Common myeloid progenitor, CD34-positive (primary cell): ENCODE results near the gene TMEM229B.

Experiments
- CTCF ChIA-PET: fragments of 350-600 bp; sonication (Branson Sonifier 250); formaldehyde crosslinking; loops from one replicate; lab custom pipeline; 2021; ENCODE audit warnings: antibody characterized with exemption; lab: Charles Lee
- POLR2A ChIA-PET: fragments of 350-600 bp; sonication (Branson Sonifier 250); formaldehyde crosslinking; loops from one replicate; lab custom pipeline; 2021; ENCODE audit warnings: antibody characterized with exemption; lab: Charles Lee
- DNase-seq, 3 donors: peaks; one replicate each; pipeline versions ENCODE4 v3.0.0 to v3.0.0-alpha.2; 2013
- H3K27ac ChIP-seq, 2 experiments: 1 replicate in 1 of 2; 2 replicates in 1 of 2; pipeline ENCODE4 v1.7.0; 2013; ENCODE audit warnings: inconsistent platforms in 2 of 2, low read length in 2 of 2, mild to moderate bottlenecking in 2 of 2, low read depth in 1 of 2, moderate library complexity in 1 of 2; ENCODE audit not compliant: severe bottlenecking in 2 of 2, insufficient read depth in 1 of 2, poor library complexity in 1 of 2
- H3K27me3 ChIP-seq, 5 experiments: replicated peaks in 2 of 5; 1 replicate in 3 of 5; 2 replicates in 2 of 5; pipeline versions ENCODE4 v1.6.1 to v1.7.0; 2013; ENCODE audit warnings: low read length in 4 of 5, mild to moderate bottlenecking in 2 of 5, moderate library complexity in 2 of 5, inconsistent platforms in 1 of 5; ENCODE audit not compliant: insufficient read depth in 5 of 5, control insufficient read depth in 4 of 5
- H3K36me3 ChIP-seq, 4 experiments: 1 replicate in 2 of 4; 2 replicates in 2 of 4; pipeline versions ENCODE4 v1.6.1 to v1.7.0; 2013; ENCODE audit warnings: low read length in 3 of 4, control low read depth in 1 of 4, mild to moderate bottlenecking in 1 of 4; ENCODE audit not compliant: control insufficient read depth in 4 of 4, insufficient read depth in 4 of 4
- H3K4me1 ChIP-seq, 4 experiments: 1 replicate in 3 of 4; 2 replicates in 1 of 4; pipeline versions ENCODE4 v1.6.1 to v1.7.1; 2013; ENCODE audit warnings: low read length in 3 of 4, mild to moderate bottlenecking in 3 of 4, control low read depth in 1 of 4, inconsistent platforms in 1 of 4, moderate library complexity in 1 of 4; ENCODE audit not compliant: control insufficient read depth in 4 of 4, insufficient read depth in 4 of 4; ENCODE audit errors: control extremely low read depth in 1 of 4
- H3K4me3 ChIP-seq, 7 experiments: 1 replicate in 4 of 7; 2 replicates in 3 of 7; pipeline versions ENCODE4 v1.5.1 to v1.7.0; 2013; ENCODE audit warnings: mild to moderate bottlenecking in 7 of 7, low read length in 6 of 7, moderate library complexity in 6 of 7, inconsistent platforms in 2 of 7, low read depth in 2 of 7, control low read depth in 1 of 7; ENCODE audit not compliant: insufficient read depth in 4 of 7, control insufficient read depth in 1 of 7; ENCODE audit errors: extremely low read depth in 1 of 7
- H3K9me3 ChIP-seq, 5 experiments: 1 replicate in 4 of 5; 2 replicates in 1 of 5; pipeline versions ENCODE4 v1.6.1 to v1.7.1; 2013; ENCODE audit warnings: low read length in 4 of 5, mild to moderate bottlenecking in 2 of 5, inconsistent platforms in 1 of 5, low read depth in 1 of 5, moderate library complexity in 1 of 5; ENCODE audit not compliant: control insufficient read depth in 4 of 5, insufficient read depth in 2 of 5; ENCODE audit errors: control extremely low read depth in 1 of 5
- WGBS: methylation state at CpG from one replicate; pipeline ENCODE4 v1.1.5; 2013; ENCODE audit not compliant: insufficient coverage; 5-methylcytosine and 5-hydroxymethylcytosine counted together

TMEM229B gene

DNA sequence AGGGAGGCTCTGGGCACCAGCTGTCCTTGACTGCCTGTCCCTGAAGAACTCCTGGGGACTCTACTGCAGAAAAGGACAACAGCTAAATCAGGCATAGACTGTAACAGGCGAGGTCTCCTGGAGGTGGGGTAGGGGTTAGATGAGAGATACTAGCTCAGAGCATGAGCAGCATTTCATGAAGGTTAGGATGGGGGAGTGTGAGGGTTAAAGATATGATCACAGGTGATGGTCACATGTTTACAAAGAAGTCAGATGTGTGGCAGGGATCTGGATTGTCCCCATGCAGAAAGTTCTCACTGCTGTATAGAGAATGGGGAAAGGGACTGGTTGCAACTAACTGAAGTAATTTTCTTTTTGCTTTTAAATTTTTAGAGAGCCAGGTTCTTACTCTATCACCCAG, 26.5 kb downstream of the TMEM229B start:
- ChIA-PET CTCF (interaction anchor here (0.5 to 1.5 kb wide), 4 partner anchors 9 to 101 kb away, joined by 3 to 5 read pairs (median 3); no protein-coding TSS in a partner anchor), POLR2A (interaction anchor here (0.6 kb wide), 1 partner anchor 109 kb away, joined by 3 read pairs; no protein-coding TSS in a partner anchor)
- 100% methylated on average over 1 of the region's 1 CpG for WGBS
- Histone ChIP-seq H3K4me1 (no peaks in the 10 kb centered on the region), H3K27ac (no peak overlapping the region), H3K36me3 (no peaks in the 10 kb centered on the region), H3K4me3 (no peak overlapping the region), H3K27me3 (peaks cover 0 to 3% (median 0%) of the 10 kb centered on the region in 5 experiments), H3K9me3 (no peaks in the 10 kb centered on the region)
- DNase-seq = no peak

DNA sequence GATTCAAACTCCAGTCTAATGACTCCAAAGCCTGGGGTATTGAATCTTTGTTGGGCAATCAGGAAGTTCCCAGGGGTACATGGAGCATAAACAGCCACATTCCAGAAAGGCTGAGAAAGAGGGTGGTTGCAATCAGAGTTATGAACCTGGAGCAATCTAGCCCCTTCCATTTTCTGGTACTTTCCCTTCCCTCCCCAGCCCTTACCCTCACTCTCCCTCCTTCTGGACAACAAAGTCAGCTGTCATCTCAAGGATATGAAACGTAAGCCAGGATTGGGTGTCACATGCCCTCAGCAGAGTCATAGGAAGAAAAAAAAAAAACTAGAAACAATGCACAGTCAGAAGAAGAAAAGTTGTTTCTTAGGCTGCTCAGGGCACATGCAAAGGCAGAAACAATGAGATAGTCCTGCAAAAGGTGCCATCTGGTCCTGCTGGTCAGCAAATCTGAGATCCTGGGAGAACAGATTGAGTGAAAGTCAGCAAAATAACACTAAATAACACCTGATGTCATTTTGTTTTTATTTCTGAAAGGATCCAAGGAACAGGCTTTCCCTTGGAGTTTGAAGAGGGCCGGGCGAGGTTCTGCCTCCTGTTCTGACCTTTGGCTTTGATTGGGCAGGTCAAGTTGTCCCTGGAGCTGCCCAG, 27.1 kb downstream of the TMEM229B start:
- 100% methylated on average over 1 of the region's 3 CpGs for WGBS
- Histone ChIP-seq H3K4me3 (no peak overlapping the region), H3K36me3 (no peaks in the 10 kb centered on the region), H3K27me3 (peaks cover 0 to 3% (median 0%) of the 10 kb centered on the region in 5 experiments), H3K4me1 (no peaks in the 10 kb centered on the region), H3K9me3 (no peaks in the 10 kb centered on the region), H3K27ac (no peak overlapping the region)
- ChIA-PET POLR2A (no interaction called here), CTCF (interaction anchor here (0.5 to 1.5 kb wide), 3 partner anchors 8 to 102 kb away, joined by 3 to 5 read pairs (median 3); no protein-coding TSS in a partner anchor)
- DNase-seq = no peak

DNA sequence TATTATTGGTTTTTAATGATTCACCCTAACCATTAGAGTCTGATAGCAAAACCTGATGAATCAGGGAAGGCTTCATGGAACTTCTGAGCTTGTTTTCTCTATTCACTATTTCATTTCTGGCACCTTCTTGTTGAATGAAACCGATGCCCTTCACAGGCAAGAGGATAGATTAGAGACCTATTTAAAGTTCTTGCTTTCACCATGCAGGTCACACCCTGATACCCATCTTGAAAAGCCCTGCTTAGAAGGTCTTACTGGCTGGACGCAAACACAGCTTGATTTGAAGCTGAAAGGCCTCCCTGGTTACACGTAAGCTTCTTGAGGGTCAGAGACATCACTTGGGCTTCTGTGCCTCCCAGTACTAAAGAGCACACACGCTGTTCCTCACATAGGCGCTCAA, 29.2 kb downstream of the TMEM229B start:
- H3K4me1 ChIP-seq = no peaks in the 10 kb centered on the region
- DNase-seq = no peak
- H3K27me3 ChIP-seq = peaks cover 0 to 3% (median 0%) of the 10 kb centered on the region in 5 experiments
- ChIA-PET POLR2A (no interaction called here), CTCF (interaction anchor here (0.6 kb wide), 1 partner anchor 72 kb away, joined by 3 read pairs; no protein-coding TSS in a partner anchor)
- WGBS = 96% methylated on average over 5 of the region's 5 CpGs
- no peaks in the 10 kb centered on the region for H3K9me3 ChIP-seq
- H3K36me3 ChIP-seq = no peaks in the 10 kb centered on the region
- H3K27ac ChIP-seq = no peak overlapping the region
- H3K4me3 ChIP-seq = no peak overlapping the region

DNA sequence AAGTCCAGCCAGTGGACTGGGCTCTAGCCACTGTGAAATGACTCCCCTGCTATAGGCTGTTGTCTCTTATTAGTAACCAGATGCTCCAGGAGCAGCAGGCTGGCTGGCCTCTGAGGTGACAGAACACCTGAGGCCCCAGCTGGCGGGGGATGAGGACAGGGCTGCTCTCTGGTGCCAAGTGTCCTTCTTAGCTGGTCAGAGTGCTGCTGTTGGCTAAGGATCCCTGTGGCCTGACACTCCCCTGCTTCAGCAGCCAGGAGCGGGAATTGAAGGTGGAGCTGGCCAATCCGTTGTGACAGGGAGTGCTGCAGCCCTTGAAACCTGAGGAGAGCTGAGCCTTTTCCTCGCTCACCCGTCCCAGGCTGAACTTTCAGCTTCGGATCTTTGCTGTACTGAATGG, 30.7 kb downstream of the TMEM229B start:
- DNase-seq = no peak
- H3K9me3 ChIP-seq = no peaks in the 10 kb centered on the region
- ChIA-PET CTCF (interaction anchor here (1.9 to 2.4 kb wide), 3 partner anchors 10 to 109 kb away, joined by 4 to 9 read pairs (median 4); no protein-coding TSS in a partner anchor), POLR2A (no interaction called here)
- H3K4me1 ChIP-seq = no peaks in the 10 kb centered on the region
- H3K36me3 ChIP-seq = no peaks in the 10 kb centered on the region
- H3K27ac ChIP-seq = no peak overlapping the region
- 91% methylated on average over 6 of the region's 6 CpGs for WGBS
- no peak overlapping the region for H3K4me3 ChIP-seq
- peaks cover 0 to 3% (median 0%) of the 10 kb centered on the region in 5 experiments for H3K27me3 ChIP-seq

DNA sequence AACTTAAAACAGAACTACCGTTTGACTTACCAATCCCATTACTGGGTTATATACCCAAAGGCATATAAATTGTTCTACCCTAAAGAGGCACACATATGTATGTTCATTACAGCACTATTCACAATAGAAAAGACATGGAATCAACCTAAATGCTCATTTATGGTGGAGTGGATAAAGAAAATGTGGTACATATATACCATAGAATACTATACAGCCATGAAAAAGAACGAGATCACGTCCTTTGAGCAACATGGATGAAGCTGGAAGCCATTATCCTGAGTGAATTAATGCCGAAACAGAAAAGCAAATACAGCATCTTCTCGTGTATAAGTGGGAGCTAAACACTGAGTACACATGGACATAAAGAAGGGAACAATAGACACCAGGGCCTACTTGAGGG, 31.8 kb downstream of the TMEM229B start:
- DNase-seq = no peak
- no peaks in the 10 kb centered on the region for H3K36me3 ChIP-seq
- no peak overlapping the region for H3K4me3 ChIP-seq
- no peaks in the 10 kb centered on the region for H3K9me3 ChIP-seq
- no peak overlapping the region for H3K27ac ChIP-seq
- no peaks in the 10 kb centered on the region for H3K4me1 ChIP-seq
- CTCF ChIA-PET = interaction anchor here (1.7 to 2.4 kb wide), 3 partner anchors 8 to 13 kb away, joined by 4 to 9 read pairs (median 6); no protein-coding TSS in a partner anchor
- H3K27me3 ChIP-seq = peaks cover 0 to 3% (median 0%) of the 10 kb centered on the region in 5 experiments
- POLR2A ChIA-PET = no interaction called here
- WGBS = 100% methylated on average over 5 of the region's 5 CpGs

DNA sequence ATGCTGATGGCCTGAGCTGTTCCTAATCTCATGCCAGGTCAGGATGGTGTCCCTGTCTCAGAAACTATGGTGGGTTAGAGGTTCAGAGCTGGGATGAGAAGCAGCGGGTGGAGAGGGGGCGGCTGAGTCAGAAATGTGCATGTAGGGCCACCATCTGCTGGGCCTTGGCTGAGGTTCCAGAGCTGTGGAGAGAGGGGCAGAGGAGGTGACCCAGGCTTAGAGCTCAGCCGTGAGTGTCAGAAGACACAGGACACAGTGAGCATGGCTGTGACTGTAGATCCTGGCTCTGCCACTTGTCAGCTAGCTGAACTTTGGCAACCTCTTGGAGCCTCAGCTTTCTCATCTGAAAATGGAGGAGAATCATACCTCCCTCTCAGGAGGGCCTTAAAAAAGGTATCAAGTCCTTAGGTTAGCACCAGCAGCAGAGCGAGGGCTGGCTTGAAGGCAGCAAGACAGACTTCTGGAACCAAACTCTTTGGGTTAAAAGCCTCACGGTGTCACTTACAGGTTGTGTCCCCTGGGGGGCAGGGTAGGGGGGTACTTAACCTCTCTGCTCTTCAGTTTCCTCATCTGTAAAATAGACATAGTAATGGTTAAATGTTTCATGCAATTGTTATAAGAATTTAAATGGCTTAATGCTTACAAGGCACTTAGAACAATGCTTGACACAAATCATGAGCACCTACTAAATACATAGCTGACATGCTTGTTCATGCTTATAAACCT, 34.8 kb downstream of the TMEM229B start:
- WGBS = 97% methylated on average over 5 of the region's 5 CpGs

More for the DNA sequence above, 34.8 kb downstream of the TMEM229B start:
- no peak overlapping the region for H3K4me3 ChIP-seq
- no peak for DNase-seq
- peaks cover 0 to 3% (median 0%) of the 10 kb centered on the region in 5 experiments for H3K27me3 ChIP-seq
- POLR2A ChIA-PET = no interaction called here
- no peaks in the 10 kb centered on the region for H3K9me3 ChIP-seq
- no peaks in the 10 kb centered on the region for H3K36me3 ChIP-seq
- H3K4me1 ChIP-seq = no peaks in the 10 kb centered on the region
- H3K27ac ChIP-seq = no peak overlapping the region
- CTCF ChIA-PET = interaction anchor here (0.8 to 2.1 kb wide), 6 partner anchors 9 to 136 kb away, joined by 3 to 5 read pairs (median 4); no protein-coding TSS in a partner anchor
